ENCODE results near the gene EPB41L5.

DNA sequence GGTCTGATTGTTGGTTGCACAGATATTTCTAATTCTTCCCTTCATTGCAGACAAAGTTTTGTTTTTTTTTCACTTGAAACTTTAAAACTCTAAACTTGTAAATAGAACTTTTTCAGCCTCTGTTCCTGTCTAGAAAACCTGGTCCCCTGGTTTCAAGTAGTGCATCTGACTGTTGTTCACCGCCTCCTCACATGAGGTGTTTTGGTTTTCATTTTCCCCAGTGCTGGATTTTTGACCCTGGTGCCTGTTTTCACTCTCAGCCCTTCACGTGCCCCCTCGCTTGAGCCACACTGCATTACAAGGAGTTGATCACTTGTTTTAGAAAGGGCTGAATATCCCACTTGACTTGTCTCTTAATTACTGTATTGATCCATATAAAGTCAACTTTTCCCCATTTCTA, 110.2 kb downstream of the EPB41L5 start:
- TF ChIP-seq, protein P1, sequence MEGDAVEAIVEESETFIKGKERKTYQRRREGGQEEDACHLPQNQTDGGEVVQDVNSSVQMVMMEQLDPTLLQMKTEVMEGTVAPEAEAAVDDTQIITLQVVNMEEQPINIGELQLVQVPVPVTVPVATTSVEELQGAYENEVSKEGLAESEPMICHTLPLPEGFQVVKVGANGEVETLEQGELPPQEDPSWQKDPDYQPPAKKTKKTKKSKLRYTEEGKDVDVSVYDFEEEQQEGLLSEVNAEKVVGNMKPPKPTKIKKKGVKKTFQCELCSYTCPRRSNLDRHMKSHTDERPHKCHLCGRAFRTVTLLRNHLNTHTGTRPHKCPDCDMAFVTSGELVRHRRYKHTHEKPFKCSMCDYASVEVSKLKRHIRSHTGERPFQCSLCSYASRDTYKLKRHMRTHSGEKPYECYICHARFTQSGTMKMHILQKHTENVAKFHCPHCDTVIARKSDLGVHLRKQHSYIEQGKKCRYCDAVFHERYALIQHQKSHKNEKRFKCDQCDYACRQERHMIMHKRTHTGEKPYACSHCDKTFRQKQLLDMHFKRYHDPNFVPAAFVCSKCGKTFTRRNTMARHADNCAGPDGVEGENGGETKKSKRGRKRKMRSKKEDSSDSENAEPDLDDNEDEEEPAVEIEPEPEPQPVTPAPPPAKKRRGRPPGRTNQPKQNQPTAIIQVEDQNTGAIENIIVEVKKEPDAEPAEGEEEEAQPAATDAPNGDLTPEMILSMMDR (IDR thresholded peaks at IDR 0.05): no peak
- TF ChIP-seq ZFX (IDR thresholded peaks at IDR 0.05; ENCODE audit: borderline replicate concordance): no peak

Data from 22Rv1 (cell line).